ENCODE results near the gene NKX1-2.

The NKX1-2 gene

GRCh38 chr10:124484031-124484430 is 34.2 kb upstream of the NKX1-2 start:
- H3K27ac Mint-ChIP-seq: no peak overlapping the region
- H3K4me1 Mint-ChIP-seq: no peaks in the 10 kb centered on the region
- DNase-seq: no peak
- ATAC-seq (replicated peaks): no peak
- peaks cover 0 to 2% of the 10 kb centered on the region in 2 donors for H3K9me3 Mint-ChIP-seq
- H3K4me3 Mint-ChIP-seq: no peak overlapping the region
- no peaks in the 10 kb centered on the region for H3K27me3 Mint-ChIP-seq
- H3K36me3 Mint-ChIP-seq: peaks cover 17 to 25% of the 10 kb centered on the region in 2 donors

- H3K27me3 Mint-ChIP-seq: no peaks in the 10 kb centered on the region
- H3K4me3 Mint-ChIP-seq: no peak overlapping the region
- no peak overlapping the region for H3K27ac Mint-ChIP-seq
- ATAC-seq (replicated peaks) (no peak), DNase-seq (no peak)
- H3K36me3 Mint-ChIP-seq: peaks cover 13 to 20% of the 10 kb centered on the region in 2 donors
- no peaks in the 10 kb centered on the region for H3K4me1 Mint-ChIP-seq
- H3K9me3 Mint-ChIP-seq: peaks cover 0 to 2% of the 10 kb centered on the region in 2 donors
These were observed 33.0 kb upstream of the NKX1-2 start for GRCh38 chr10:124482876-124483275.

- Mint-ChIP-seq H3K27ac (no peak overlapping the region), H3K4me3 (no peak overlapping the region), H3K9me3 (peaks cover 0 to 2% of the 10 kb centered on the region in 2 donors), H3K36me3 (peaks cover 12 to 18% of the 10 kb centered on the region in 2 donors), H3K4me1 (no peaks in the 10 kb centered on the region), H3K27me3 (no peaks in the 10 kb centered on the region)
- DNase-seq: no peak
- ATAC-seq (replicated peaks): no peak
These were observed 32.5 kb upstream of the NKX1-2 start for GRCh38 chr10:124482236-124482800.

GRCh38 chr10:124481717-124482116 is 31.9 kb upstream of the NKX1-2 start:
- H3K4me3 Mint-ChIP-seq: no peak overlapping the region
- no peaks in the 10 kb centered on the region for H3K9me3 Mint-ChIP-seq
- no peaks in the 10 kb centered on the region for H3K27me3 Mint-ChIP-seq
- no peak for DNase-seq
- no peak for ATAC-seq (replicated peaks)
- H3K27ac Mint-ChIP-seq: no peak overlapping the region
- peaks cover 10 to 14% of the 10 kb centered on the region in 2 donors for H3K36me3 Mint-ChIP-seq
- H3K4me1 Mint-ChIP-seq: no peaks in the 10 kb centered on the region

- Mint-ChIP-seq H3K27me3 (no peaks in the 10 kb centered on the region), H3K27ac (no peak overlapping the region), H3K4me1 (no peaks in the 10 kb centered on the region), H3K36me3 (peaks cover 3 to 7% of the 10 kb centered on the region in 2 donors), H3K9me3 (no peaks in the 10 kb centered on the region), H3K4me3 (no peak overlapping the region)
- ATAC-seq (replicated peaks) (no peak), DNase-seq (no peak)
These were observed 31.0 kb upstream of the NKX1-2 start for GRCh38 chr10:124480860-124481259.

GRCh38 chr10:124478515-124478914 is 28.7 kb upstream of the NKX1-2 start:
- Mint-ChIP-seq H3K36me3 (peaks cover 2 to 3% of the 10 kb centered on the region in 2 donors), H3K27me3 (no peaks in the 10 kb centered on the region), H3K4me1 (peaks cover 0 to 5% of the 10 kb centered on the region in 2 donors), H3K4me3 (no peak overlapping the region), H3K9me3 (no peaks in the 10 kb centered on the region), H3K27ac (no peak overlapping the region)
- no peak for ATAC-seq (replicated peaks)
- DNase-seq: no peak

- DNase-seq (no peak), ATAC-seq (replicated peaks) (no peak)
- no peaks in the 10 kb centered on the region for H3K27me3 Mint-ChIP-seq
- peaks cover 0 to 8% of the 10 kb centered on the region in 2 donors for H3K4me1 Mint-ChIP-seq
- H3K4me3 Mint-ChIP-seq: no peak overlapping the region
- no peaks in the 10 kb centered on the region for H3K9me3 Mint-ChIP-seq
- peaks cover 0 to 2% of the 10 kb centered on the region in 2 donors for H3K36me3 Mint-ChIP-seq
- no peak overlapping the region for H3K27ac Mint-ChIP-seq
These were observed 28.0 kb upstream of the NKX1-2 start for GRCh38 chr10:124477614-124478363.

GRCh38 chr10:124476043-124476725 is 26.3 kb upstream of the NKX1-2 start:
- ATAC-seq (replicated peaks): no peak
- no peak overlapping the region for H3K27ac Mint-ChIP-seq
- DNase-seq: no peak
- H3K36me3 Mint-ChIP-seq: peaks cover 0 to 2% of the 10 kb centered on the region in 2 donors
- H3K9me3 Mint-ChIP-seq: no peaks in the 10 kb centered on the region
- H3K4me1 Mint-ChIP-seq: peaks cover 0 to 9% of the 10 kb centered on the region in 2 donors
- no peaks in the 10 kb centered on the region for H3K27me3 Mint-ChIP-seq
- no peak overlapping the region for H3K4me3 Mint-ChIP-seq

GRCh38 chr10:124474514-124475070 is 24.8 kb upstream of the NKX1-2 start:
- Mint-ChIP-seq H3K27me3 (no peaks in the 10 kb centered on the region), H3K9me3 (no peaks in the 10 kb centered on the region), H3K4me3 (no peak overlapping the region), H3K4me1 (peaks cover 0 to 12% of the 10 kb centered on the region in 2 donors), H3K36me3 (peaks cover 1 to 2% of the 10 kb centered on the region in 2 donors), H3K27ac (no peak overlapping the region)
- ATAC-seq (replicated peaks) (no peak), DNase-seq (no peak)

- H3K27me3 Mint-ChIP-seq: no peaks in the 10 kb centered on the region
- no peak for ATAC-seq (replicated peaks)
- DNase-seq: no peak
- H3K9me3 Mint-ChIP-seq: no peaks in the 10 kb centered on the region
- peaks cover 2 to 3% of the 10 kb centered on the region in 2 donors for H3K36me3 Mint-ChIP-seq
- H3K4me1 Mint-ChIP-seq: peaks cover 0 to 17% of the 10 kb centered on the region in 2 donors
- H3K4me3 Mint-ChIP-seq: no peak overlapping the region
- no peak overlapping the region for H3K27ac Mint-ChIP-seq
These were observed 23.2 kb upstream of the NKX1-2 start for GRCh38 chr10:124473070-124473469.

- no peak for ATAC-seq (replicated peaks)
- DNase-seq: no peak
- Mint-ChIP-seq H3K27ac (peak overlapping the region; percentile 70), H3K4me1 (peaks cover under 1 to 17% of the 10 kb centered on the region in 2 donors), H3K9me3 (no peaks in the 10 kb centered on the region), H3K27me3 (no peaks in the 10 kb centered on the region), H3K36me3 (peaks cover 2 to 3% of the 10 kb centered on the region in 2 donors), H3K4me3 (no peak overlapping the region)
These were observed 22.2 kb upstream of the NKX1-2 start for GRCh38 chr10:124472071-124472470.

- Mint-ChIP-seq H3K36me3 (peaks cover 2 to 3% of the 10 kb centered on the region in 2 donors), H3K9me3 (no peaks in the 10 kb centered on the region), H3K4me1 (peaks cover 5 to 19% of the 10 kb centered on the region in 2 donors), H3K27ac (no peak overlapping the region), H3K4me3 (no peak overlapping the region), H3K27me3 (no peaks in the 10 kb centered on the region)
- no peak for DNase-seq
- no peak for ATAC-seq (replicated peaks)
These were observed 21.0 kb upstream of the NKX1-2 start for GRCh38 chr10:124470544-124471434.

- Mint-ChIP-seq H3K4me3 (no peak overlapping the region), H3K9me3 (no peaks in the 10 kb centered on the region), H3K27me3 (no peaks in the 10 kb centered on the region), H3K4me1 (peaks cover 11 to 27% of the 10 kb centered on the region in 2 donors), H3K27ac (no peak overlapping the region), H3K36me3 (peaks cover 2 to 3% of the 10 kb centered on the region in 2 donors)
- ATAC-seq (replicated peaks): no peak
- no peak for DNase-seq
These were observed 20.2 kb upstream of the NKX1-2 start for GRCh38 chr10:124469956-124470484.

All from stimulated activated naive B cell treated with anti-CD40 and anti-IgM and Interleukin-4, amounts not matched to agents 10 μg/mL and 1 μg/mL and 100 μg/mL, for 72 hours (primary cell).